HepG2 (cell line): ENCODE measurements around the gene TXN2. TPM values are rescaled to one million over a fixed set of nuclear protein-coding genes. Genes with fewer than 3 reads are reported as not detected.

Source experiments
- AGO1 ChIP-seq: fragments of 200-400 bp; formaldehyde crosslinking; IDR thresholded peaks from 2 replicates; pipeline ENCODE4 v1.6.1; 2017; ENCODE audit warnings: mild to moderate bottlenecking, low read depth, low read length, moderate library complexity; ENCODE audit not compliant: poor library complexity, severe bottlenecking
- DPF2 ChIP-seq: sonication (generic); formaldehyde crosslinking; IDR thresholded peaks from 2 replicates; pipeline ENCODE4 v1.4.0; 2020; ENCODE audit warnings: mild to moderate bottlenecking, low read depth, missing genetic modification reagents, borderline replicate concordance
- ETV5 ChIP-seq: IDR thresholded peaks from 2 replicates; pipeline ENCODE4 v1.6.1; 2018; ENCODE audit warnings: missing biosample characterization, missing genetic modification reagents, inconsistent platforms, borderline replicate concordance
- HCFC1 ChIP-seq: fragments of 150-350 bp; IDR thresholded peaks from 2 replicates; pipeline ENCODE4 v1.6.1; 2014; ENCODE audit warnings: low read depth, low read length
- HIC2 ChIP-seq: sonication (generic); formaldehyde crosslinking; IDR thresholded peaks from 2 replicates; pipeline ENCODE4 v1.9.0; 2022; ENCODE audit warnings: low read depth, missing genetic modification reagents
- HMG20B ChIP-seq: conservative IDR thresholded peaks from 2 replicates; pipeline ENCODE4 v1.6.1; 2016; ENCODE audit warnings: missing genetic modification reagents, missing compliant biosample characterization
- IKZF4 ChIP-seq: sonication (generic); formaldehyde crosslinking; IDR thresholded peaks from 2 replicates; pipeline ENCODE4 v1.5.1; 2020; ENCODE audit warnings: borderline replicate concordance, mild to moderate bottlenecking, low read depth, missing genetic modification reagents; ENCODE audit errors: not compliant biosample characterization
- KLF12 ChIP-seq: sonication (generic); formaldehyde crosslinking; IDR thresholded peaks from 2 replicates; pipeline ENCODE4 v1.4.0; 2020; ENCODE audit warnings: missing genetic modification reagents, borderline replicate concordance
- KLF15 ChIP-seq: sonication (generic); formaldehyde crosslinking; IDR thresholded peaks from 2 replicates; pipeline ENCODE4 v1.8.1; 2023; ENCODE audit warnings: borderline replicate concordance, mild to moderate bottlenecking, inconsistent platforms, missing genetic modification reagents, mixed read lengths
- MLLT10 ChIP-seq: sonication (generic); formaldehyde crosslinking; IDR thresholded peaks from 2 replicates; pipeline ENCODE4 v1.4.0; 2020; ENCODE audit warnings: missing genetic modification reagents
- MYNN ChIP-seq: sonication (generic); formaldehyde crosslinking; IDR thresholded peaks from 2 replicates; pipeline ENCODE4 v1.4.0; 2020; ENCODE audit warnings: mild to moderate bottlenecking, low read depth, missing genetic modification reagents
- NR1H2 ChIP-seq: sonication (generic); formaldehyde crosslinking; IDR thresholded peaks from 2 replicates; pipeline ENCODE4 v1.8.1; 2022; ENCODE audit warnings: low read depth, missing genetic modification reagents, borderline replicate concordance
- NRL ChIP-seq: sonication (generic); formaldehyde crosslinking; IDR thresholded peaks from 2 replicates; pipeline ENCODE4 v1.5.0; 2020; ENCODE audit warnings: missing genetic modification reagents, mild to moderate bottlenecking, moderate library complexity, borderline replicate concordance
- PCBP1 ChIP-seq: fragments of 200-400 bp; formaldehyde crosslinking; IDR thresholded peaks from 2 replicates; pipeline ENCODE4 v1.6.1; 2017; ENCODE audit warnings: mild to moderate bottlenecking, low read depth, low read length, borderline replicate concordance
- SP1 ChIP-seq, 2 experiments: fragments of 450-650 bp in 1 of 2; sonication (generic) in 1 of 2; formaldehyde crosslinking in 1 of 2; IDR thresholded peaks; 2 replicates each; pipeline versions ENCODE4 v1.4.0 to v1.6.1; 2016 to 2020; ENCODE audit warnings: missing genetic modification reagents in 1 of 2
- TBX3 ChIP-seq: fragments of 450-650 bp; IDR thresholded peaks from 2 replicates; pipeline ENCODE4 v1.6.1; 2017; ENCODE audit warnings: antibody characterized with exemption, mild to moderate bottlenecking, inconsistent platforms, borderline replicate concordance
- TERF1 ChIP-seq: sonication (generic); formaldehyde crosslinking; IDR thresholded peaks from 2 replicates; pipeline ENCODE4 v1.8.0; 2022; ENCODE audit warnings: mild to moderate bottlenecking, missing genetic modification reagents, moderate library complexity
- TMF1 ChIP-seq: sonication (generic); formaldehyde crosslinking; IDR thresholded peaks from 2 replicates; pipeline ENCODE4 v1.8.1; 2022; ENCODE audit warnings: low read depth, missing genetic modification reagents
- ZFP36L1 ChIP-seq: sonication (generic); formaldehyde crosslinking; IDR thresholded peaks from 2 replicates; pipeline ENCODE4 v1.8.0; 2022; ENCODE audit warnings: mild to moderate bottlenecking, missing genetic modification reagents, moderate library complexity
- ZNF124 ChIP-seq: sonication (generic); formaldehyde crosslinking; IDR thresholded peaks from 2 replicates; pipeline ENCODE4 v1.4.0; 2020; ENCODE audit warnings: missing genetic modification reagents
- ZNF274 ChIP-seq: sonication (generic); formaldehyde crosslinking; IDR thresholded peaks from 2 replicates; pipeline ENCODE4 v1.5.1; 2020; ENCODE audit warnings: mild to moderate bottlenecking, missing genetic modification reagents
- ZNF383 ChIP-seq: sonication (generic); formaldehyde crosslinking; IDR thresholded peaks from 2 replicates; pipeline ENCODE4 v1.4.0; 2020; ENCODE audit warnings: missing genetic modification reagents, mild to moderate bottlenecking, borderline replicate concordance
- ZNF546 ChIP-seq: sonication (generic); formaldehyde crosslinking; conservative IDR thresholded peaks from 2 replicates; pipeline ENCODE4 v1.8.1; 2023; ENCODE audit warnings: mild to moderate bottlenecking, missing genetic modification reagents
- ZNF550 ChIP-seq: sonication (generic); formaldehyde crosslinking; IDR thresholded peaks from 2 replicates; pipeline ENCODE4 v1.4.0; 2020; ENCODE audit warnings: mild to moderate bottlenecking, missing genetic modification reagents, borderline replicate concordance
- polyA plus RNA-seq, 8 experiments: library from polyadenylated mRNA; depleted of rRNA in 3 of 8; stranded (reverse) in 7 of 8; unstranded in 1 of 8; fragments of >200 nt; fragmentation: Illumina TruSeq in 4 of 8; extraction: Trizol in 4 of 8; gene quantifications; 2 replicates each; pipeline versions ENCODE4 v1.2.1 to v1.2.3, GENCODE V29; 2011 to 2016; ENCODE audit warnings: low read depth in 4 of 8, missing spikeins in 1 of 8, mixed read lengths in 1 of 8; ENCODE audit not compliant: insufficient read depth in 1 of 8
- total RNA-seq, 5 experiments: library from RNA; depleted of rRNA; stranded (reverse); fragments of >200 nt; fragmentation: Illumina TruSeq; extraction: Trizol; gene quantifications; 2 replicates each; pipeline ENCODE4 v1.2.3, GENCODE V29; 2016; ENCODE audit warnings: low read depth in 1 of 5
- TF ChIP-seq, protein P1 (sequence below): IDR thresholded peaks from 2 replicates; pipeline ENCODE4 v1.6.1; 2016; ENCODE audit warnings: mild to moderate bottlenecking

The TXN2 gene
- total and polyA plus RNA-seq, 2 of the 13 experiments (the other 11 are each of a cell fraction or from before 2014, with no cell fraction given) = 41.4 to 109 TPM

GRCh38 chr22:36435516-36436415, 45.7 kb downstream of the TXN2 start (continued):
- TF ChIP-seq, protein P1, sequence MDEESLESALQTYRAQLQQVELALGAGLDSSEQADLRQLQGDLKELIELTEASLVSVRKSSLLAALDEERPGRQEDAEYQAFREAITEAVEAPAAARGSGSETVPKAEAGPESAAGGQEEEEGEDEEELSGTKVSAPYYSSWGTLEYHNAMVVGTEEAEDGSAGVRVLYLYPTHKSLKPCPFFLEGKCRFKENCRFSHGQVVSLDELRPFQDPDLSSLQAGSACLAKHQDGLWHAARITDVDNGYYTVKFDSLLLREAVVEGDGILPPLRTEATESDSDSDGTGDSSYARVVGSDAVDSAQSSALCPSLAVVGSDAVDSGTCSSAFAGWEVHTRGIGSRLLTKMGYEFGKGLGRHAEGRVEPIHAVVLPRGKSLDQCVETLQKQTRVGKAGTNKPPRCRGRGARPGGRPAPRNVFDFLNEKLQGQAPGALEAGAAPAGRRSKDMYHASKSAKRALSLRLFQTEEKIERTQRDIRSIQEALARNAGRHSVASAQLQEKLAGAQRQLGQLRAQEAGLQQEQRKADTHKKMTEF (CRISPR knock-in tag) = 0 out of 2 replicates have a peak, but pooled peaks have one; percentile 21
- TF ChIP-seq AGO1 (no peak), HMG20B (no peak), SP1 (IDR thresholded peaks at IDR 0.05) (no peak), SP1 (CRISPR knock-in tag; IDR thresholded peaks at IDR 0.05) (peak; percentile 33; the same call in 1 of the 2 replicates), HIC2 (CRISPR knock-in tag) (peak; percentile 61), IKZF4 (CRISPR knock-in tag) (no peak), MLLT10 (CRISPR knock-in tag) (no peak), KLF12 (CRISPR knock-in tag) (peak; percentile 91), KLF15 (CRISPR knock-in tag) (no peak), PCBP1 (no peak), NR1H2 (no peak), HCFC1 (no peak), TERF1 (CRISPR knock-in tag) (no peak), NRL (no peak), ZNF124 (CRISPR knock-in tag) (no peak), ZNF274 (CRISPR knock-in tag) (no peak), ZNF546 (no peak), ZNF550 (CRISPR knock-in tag) (no peak), ZFP36L1 (CRISPR knock-in tag) (no peak), TMF1 (CRISPR knock-in tag) (no peak), ETV5 (peak; percentile 81; the same call in 1 of the 2 replicates), MYNN (CRISPR knock-in tag) (no peak), ZNF383 (CRISPR knock-in tag) (no peak), DPF2 (CRISPR knock-in tag) (peak; percentile 41; the same call in 1 of the 2 replicates), TBX3 (peak; percentile 60; the same call in 1 of the 2 replicates)
